HG03457 (cell line): ENCODE data around the gene CENPX.

Source experiments
- ATAC-seq: cut with Tn5 transposase; IDR thresholded peaks from one replicate; pipeline ENCODE4 v1.9.1; 2021; ENCODE audit warnings: moderate number of reproducible peaks; ENCODE audit not compliant: unreplicated experiment

CENPX gene

GRCh38 chr17:82013341-82013740 lies 9.3 kb downstream of the CENPX start:
- no peak for ATAC-seq

GRCh38 chr17:82012640-82013295 lies 9.9 kb downstream of the CENPX start:
- ATAC-seq = no peak

GRCh38 chr17:82012261-82012639 lies 10.4 kb downstream of the CENPX start:
- ATAC-seq = no peak

GRCh38 chr17:82011617-82012187 lies 11.0 kb downstream of the CENPX start:
- no peak for ATAC-seq

DNA sequence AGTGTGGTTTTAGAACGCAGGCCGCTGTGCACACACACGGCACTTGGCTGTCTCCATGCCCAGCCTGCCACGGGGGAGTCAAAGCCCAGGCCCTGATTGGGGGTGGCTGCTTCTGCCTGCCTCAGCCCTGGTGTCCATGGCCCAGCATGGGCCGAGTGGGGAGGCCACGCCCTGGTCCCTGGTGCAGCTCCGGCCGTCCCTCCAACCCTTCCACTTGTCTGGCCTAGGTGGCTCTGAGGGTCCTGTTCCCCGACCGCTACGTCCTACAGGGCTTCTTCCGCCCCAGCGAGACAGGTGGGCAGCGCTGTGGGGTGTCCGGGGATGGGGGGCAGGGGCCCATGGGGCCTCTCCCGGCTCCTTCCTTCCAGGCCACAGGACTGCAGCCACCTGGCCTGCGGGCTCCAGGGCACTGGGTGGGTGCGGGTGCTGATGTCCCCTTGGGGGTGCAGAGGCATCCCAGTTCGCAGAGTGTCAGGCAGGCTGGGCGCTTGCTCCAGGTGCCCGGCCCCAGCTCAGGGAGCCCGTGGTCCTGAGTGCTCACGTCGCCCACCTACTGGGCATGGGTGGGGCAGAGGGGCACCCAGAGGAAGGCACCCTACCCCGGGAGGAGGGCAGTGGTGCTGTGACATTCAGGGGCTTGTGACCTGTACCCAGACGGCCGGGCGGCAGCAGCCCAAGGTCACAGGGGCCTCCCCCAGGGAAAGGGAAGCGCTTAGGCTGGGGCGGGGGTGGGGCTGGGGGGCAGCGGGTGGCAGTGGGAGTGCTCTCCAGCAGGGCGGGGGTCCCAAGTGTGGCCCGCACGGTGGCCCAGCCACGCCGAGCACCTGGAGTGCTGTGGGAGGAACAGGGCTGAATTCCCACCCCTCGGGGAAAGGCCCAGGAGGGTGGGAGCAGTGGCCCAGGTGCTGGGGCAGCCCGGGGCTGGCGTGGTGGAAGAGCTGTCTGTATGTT lies 11.8 kb downstream of the CENPX start:
- ATAC-seq = no peak

DNA sequence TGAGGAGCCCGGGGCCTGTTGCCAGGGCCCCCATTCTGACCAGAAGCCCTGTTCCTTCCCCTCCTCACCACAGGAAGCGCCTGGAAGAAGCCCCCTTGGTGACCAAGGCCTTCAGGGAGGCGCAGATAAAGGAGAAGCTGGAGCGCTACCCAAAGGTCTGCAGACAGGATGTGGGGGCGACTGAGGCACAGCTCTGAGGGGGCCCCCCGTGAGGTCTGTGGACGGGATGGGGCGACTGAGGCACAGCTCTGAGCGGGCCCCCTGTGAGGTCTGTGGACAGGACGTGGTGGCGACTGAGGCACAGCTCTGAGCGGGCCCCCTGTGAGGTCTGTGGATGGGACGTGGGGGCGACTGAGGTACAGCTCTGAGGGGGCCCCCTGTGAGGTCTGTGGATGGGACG lies 13.3 kb downstream of the CENPX start:
- ATAC-seq = no peak

- ATAC-seq = no peak
Observed at GRCh38 chr17:82008941-82009405, 13.7 kb downstream of the CENPX start.

DNA sequence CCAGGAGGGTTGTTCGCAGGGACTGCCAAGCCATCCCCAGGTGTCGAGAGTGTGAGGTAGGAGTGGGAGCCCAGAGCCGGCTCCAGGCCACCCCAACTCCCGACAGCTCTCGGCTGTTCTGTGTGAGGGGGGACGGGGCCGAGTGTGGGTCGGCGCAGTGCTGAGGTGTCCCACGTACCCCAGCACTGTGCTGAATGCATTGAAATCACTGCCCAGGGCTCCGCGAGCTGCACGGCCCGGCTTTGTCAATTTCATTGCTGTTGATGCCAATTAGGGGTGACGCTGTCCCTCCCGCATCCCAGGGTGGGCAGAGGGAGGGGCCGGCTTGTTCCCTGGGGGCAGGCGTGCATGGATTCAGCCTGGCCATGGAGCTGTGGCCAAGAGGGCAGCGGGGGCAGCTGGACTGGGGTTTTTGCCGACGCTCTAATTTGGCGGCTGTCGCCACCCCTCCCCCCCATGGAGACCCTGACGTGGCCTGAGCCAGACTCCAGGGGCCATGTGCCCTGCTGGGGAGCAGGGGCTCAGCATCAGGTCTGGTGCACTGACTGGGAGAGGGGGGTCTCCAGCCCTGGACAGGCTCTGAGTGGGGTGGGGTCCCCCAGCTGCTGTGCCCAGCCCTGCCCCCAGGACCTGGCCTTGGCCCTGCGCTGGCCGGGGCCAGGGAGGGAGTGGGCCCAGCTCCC lies 14.3 kb downstream of the CENPX start:
- no peak for ATAC-seq

DNA sequence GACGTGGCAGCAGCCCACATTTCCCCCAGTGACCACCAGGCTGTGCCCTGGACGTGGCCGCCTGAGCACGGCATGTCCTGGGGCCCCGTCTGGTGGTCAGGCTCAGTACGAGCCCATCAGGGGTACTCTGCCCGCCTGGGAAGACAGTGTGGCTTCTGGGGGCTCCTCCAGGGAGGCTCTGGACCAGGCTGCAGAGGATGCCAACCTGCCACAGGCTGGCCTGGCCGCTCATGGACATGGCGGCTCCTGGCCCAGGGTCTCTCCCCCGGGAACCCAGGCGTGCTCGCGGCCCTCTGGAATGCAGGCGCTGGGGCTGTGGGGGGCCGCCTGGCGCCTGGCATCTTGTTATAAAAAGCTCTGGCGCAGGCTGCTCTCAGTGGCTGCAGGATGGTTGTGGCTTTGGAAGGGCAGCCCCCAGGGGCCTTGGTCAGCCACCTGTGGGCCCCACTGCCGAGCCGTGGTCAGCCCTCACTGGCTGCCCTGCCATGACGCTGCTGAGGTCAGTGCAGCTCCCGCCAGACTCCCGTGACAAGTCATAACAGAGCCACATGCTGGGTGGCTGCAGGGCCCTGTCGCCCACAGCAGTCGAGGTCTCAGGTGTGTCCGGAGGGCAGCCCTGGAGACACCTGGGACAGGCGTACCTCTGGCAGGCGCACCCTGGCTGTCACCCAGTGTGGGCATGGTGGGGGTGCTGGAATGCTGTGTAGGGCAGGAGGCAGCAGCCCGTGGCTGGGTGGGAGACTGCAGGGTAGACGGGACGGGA lies 15.0 kb downstream of the CENPX start:
- ATAC-seq = no peak

DNA sequence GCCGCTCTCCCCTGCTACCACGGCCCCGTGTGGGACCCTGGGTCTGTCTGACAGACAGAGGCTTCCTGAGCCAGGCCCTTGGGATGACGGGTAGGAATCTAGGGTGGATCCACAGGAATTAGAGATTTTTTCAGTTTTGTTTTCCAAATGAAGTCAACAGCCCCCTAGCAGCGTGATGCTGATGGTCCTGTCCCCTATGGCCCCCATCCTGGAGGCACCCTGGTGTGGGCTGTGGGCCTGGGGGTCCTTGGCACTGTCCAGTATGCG lies 15.5 kb downstream of the CENPX start:
- no peak for ATAC-seq

DNA sequence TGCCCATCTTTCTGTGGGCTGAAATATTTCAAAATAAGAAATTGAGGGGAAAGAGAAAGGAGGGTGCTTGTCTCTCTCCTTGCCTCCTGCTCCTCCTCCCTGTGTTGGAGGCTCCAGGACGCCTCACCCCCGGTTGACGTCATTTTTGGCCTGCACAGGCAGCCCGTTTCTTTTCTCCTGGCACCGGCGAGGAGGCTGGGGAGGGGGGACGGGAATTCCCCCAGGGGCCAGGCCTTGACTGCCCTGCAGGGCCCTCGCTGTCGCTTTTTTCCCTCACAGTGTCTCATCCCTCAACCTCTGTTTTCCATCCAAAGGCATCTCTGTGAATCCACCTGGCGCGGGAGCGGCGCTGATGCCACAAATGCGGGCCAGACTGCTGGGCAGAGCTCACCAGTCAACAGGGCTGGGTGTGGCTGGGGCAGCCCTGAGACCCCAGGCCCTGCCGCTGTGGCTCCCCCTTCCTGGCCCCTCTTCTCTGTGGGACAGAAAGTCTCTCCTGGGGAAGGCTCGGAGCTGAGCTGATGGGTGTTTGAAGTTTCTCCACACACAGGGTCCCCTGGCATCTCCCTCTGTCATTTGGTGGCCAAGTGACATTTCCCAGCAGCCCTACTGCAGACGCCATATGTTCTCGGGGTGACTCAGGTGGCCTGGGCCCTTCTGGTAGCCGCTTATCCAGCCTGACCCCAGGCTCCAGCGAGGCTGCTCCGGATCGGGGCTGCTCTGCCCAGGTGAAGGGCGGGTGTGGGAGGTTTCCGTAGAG lies 16.0 kb downstream of the CENPX start:
- no peak for ATAC-seq

DNA sequence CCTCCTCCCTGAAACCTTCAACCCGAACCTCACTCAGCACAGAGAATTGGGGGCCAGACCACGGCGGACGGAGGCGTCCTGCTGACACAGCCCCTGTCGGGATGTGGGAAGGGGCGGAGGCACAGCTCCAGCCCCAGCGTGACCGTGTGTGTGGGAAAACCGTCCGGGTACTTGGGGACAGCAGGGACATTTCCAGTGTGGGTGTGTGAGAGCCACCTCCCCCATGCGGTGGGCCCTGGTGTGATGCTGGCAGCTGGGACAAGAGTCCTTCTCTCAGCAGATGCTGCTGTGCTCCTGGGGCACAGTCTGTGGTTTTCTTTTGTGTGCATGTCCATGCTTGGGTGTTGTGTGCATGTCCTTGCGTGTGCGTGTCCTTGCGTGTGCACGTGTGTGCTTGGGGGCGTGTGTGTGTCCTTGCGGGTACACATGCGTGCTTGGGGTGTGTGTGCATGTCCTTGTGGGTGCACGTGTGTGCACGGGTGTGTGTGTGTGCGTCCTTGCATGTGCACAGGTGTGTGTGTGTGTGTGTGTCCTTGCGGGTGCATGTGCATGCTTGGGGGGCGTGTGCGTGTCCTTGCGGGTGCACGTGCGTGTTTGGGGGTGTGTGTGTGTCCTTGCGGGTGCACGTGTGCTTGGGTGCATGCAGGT lies 16.9 kb downstream of the CENPX start:
- ATAC-seq = no peak

DNA sequence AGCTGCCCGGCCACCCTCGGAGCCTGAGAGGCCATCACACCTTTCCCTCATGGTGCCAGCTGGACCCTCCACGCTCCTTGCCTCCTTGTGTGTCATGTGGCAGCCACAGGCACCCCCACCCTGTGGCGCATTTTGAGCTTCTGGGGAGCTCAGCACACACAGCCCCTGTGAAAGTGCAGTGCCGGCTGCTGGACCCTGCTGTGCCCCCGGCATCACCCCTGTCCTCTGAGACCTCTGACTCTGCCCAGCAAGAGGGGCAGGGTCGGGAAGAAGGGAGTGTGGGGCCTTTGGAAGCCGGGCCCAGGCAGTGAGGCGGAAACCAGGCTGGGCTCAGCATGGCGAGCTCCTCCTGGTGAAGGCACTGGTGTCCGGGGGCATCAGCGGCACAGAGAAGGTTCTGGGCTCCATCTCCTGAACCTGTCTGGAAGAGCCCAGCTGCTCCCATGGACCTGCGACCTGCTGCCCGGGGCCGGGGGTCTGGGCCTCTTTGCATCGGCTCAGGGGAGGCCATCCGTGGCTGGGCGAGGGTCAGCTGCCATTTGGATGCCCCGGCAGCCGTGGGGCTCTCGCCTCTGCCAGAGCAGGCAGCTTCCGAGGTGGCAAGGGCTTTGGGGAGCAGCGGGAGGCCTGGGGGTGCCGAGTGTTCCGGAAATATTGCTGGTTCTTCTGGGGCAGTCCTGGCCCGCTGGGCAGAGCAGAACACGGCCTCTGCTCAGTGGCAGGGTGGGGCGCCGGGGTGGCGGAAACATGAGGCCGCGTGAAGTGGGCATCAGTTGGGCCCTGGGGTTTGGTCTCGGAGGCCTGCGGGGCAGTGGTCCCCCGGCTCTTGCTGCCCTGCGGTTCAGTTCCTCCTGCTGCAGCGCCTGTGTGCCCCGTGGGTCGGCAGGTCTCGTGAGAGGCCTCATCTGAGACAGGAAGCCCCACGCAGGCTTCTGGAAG lies 17.9 kb downstream of the CENPX start:
- ATAC-seq = no peak

GRCh38 chr17:82003411-82004381 lies 19.0 kb downstream of the CENPX start:
- ATAC-seq = no peak

GRCh38 chr17:82001571-82002056 lies 21.1 kb downstream of the CENPX start:
- no peak for ATAC-seq

GRCh38 chr17:82000803-82001570 lies 21.7 kb downstream of the CENPX start:
- ATAC-seq = no peak
